H54 (cell line): ENCODE results near the gene ABCA2.
A peak's percentile ranks its signal among the peaks of the same experiment; 100 is the strongest.

ENCODE experiments used
- DNase-seq: peaks from one replicate; pipeline ENCODE4 v3.0.0; 2011; ENCODE audit warnings: low spot score, mixed read lengths; ENCODE audit not compliant: insufficient read length
- FAIRE-seq: peaks from 3 replicates; lab custom pipeline; 2011; peaks lifted over from hg19 to GRCh38; lab: Jason Lieb, UNC
- POLR2A ChIP-seq: IDR thresholded peaks from 2 replicates; pipeline ENCODE4 v1.6.1; 2011; ENCODE audit warnings: low read depth, mild to moderate bottlenecking, low read length

ABCA2 gene

DNA sequence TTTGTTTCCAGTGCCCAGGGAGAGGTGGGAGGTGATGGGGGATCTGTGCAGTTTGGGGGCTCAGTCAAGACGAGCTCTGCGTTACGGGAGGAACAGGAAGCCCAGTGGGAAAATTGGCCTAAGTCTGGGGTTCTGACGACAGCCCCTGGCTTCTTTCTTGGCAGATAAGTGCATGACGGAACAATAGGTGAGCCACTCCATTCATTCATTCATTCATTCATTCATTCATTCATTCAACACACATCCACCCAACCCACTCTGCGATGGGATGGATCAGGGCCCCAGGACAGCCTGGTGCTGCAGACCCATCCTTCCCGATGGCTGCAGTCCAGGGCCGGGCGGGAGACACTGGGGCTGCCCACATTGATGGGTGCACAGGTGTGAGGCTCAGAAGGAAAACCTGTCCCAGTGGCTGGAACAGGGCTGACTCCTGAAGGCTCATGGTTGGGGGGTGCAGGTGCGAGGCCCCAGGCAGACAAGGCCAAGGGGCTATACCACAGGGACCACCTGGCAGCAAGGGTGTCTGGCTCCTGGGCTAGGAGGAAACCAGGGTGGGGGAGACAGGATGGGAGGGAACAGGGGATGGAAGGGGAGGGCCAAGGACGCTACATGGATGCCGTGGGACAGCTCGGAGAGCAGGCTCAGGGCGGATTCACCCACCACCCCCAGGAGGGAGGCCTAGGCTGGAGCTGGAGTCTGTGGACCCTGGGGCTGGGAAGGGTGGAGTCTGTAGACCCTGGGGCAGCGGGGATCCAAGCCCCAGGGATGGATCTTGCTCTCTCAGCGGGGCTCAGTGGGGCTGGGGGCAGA is 47.2 kb downstream of the ABCA2 start:
- FAIRE-seq (no peak), DNase-seq (no peak)
- TF ChIP-seq POLR2A = no peak

DNA sequence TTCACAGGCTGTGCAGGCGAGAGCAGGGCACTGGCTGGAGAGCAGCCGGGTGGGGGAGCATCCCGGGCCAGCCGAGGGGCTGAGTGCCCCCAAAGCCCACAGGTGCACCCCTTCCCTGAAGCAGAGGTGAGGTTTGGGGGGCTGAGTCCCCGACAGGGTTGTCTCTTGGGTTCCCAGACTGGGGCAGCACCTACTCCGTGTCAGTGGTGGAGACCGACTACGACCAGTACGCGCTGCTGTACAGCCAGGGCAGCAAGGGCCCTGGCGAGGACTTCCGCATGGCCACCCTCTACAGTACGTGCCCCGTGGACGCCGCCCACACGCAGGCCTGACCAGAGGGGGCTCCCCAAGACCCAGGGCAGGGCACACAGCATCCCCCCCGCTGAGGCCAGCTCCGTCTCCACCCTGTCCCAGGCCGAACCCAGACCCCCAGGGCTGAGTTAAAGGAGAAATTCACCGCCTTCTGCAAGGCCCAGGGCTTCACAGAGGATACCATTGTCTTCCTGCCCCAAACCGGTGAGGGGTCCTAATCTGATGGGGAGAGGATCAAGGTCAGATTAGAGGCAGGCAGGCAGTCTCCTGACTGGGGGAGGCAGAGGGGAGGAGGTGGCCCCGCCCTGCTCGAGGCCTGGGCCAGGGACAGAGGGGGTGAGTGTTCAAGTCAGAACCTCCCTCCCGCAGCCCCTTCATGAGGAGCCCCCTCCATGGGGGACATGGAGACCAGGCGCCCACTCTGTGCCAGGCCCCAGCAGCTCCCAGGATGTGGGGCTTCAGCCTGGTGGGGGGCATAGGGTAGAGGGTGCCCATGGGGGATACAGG is 48.1 kb downstream of the ABCA2 start:
- FAIRE-seq = no peak
- DNase-seq = no peak
- no peak for TF ChIP-seq POLR2A

DNA sequence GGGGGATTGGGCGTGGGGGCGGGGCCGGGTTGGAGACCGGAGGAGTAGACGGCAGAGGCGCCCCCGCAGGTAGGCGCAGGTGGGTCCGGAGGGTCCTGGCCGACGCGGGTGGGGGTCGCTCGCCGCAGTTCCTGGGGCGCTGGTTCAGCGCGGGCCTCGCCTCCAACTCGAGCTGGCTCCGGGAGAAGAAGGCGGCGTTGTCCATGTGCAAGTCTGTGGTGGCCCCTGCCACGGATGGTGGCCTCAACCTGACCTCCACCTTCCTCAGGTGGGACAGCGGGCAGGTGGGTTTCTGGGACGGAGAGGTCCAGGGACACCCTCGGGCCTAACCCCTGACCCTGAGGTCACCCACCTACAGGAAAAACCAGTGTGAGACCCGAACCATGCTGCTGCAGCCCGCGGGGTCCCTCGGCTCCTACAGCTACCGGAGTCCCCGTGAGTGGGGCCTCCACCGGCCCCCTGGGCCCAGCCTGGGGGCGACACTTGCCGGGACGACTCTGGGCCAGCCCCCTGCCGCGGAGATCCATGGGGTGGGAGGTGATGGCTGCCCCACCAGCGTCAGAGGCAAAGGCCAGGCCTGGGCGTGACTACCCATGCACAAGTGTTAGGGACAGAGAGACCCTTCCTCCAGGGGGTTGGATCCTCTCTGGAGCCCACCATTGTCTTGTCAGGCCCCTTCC is 49.0 kb downstream of the ABCA2 start:
- FAIRE-seq (no peak), DNase-seq (no peak)
- no peak for TF ChIP-seq POLR2A

DNA sequence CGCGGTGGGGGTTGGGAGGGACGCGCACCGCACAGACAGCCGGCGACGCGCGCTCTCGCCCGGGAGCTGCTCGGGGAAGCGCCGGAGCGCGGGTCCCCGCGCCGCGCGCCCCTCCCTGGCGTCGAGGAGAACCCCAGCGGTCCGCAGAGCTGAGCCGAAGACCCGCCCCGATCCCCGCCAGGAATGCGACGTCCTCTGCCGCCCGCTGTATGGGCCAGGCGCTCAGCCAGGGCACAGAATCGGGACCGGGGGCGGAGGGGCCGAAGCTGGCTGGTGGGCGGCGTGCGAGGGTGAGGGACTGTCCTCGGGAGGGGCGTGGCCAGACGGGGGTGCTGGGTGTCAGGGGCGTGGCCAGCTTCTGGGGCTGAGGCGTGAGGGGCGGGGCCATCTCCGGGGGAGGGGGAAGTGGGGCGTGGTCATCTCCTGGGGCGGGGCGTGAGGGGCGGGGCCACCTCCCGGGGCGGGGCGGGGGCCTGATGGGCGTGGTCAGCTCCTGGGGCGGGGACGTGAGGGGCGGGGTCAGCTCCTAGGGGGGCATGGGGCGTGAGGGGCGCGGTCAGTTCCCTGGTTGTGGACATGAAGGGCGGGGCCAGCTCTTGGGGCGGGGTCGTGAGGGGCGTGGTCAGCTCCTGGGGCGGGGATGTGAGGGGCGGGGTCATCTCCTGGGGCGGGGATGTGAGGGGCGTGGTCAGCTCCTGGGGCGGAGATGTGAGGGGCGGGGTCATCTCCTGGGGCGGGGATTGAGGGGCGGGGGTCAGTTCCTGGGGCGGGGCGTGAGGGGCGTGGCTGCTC is 49.8 kb downstream of the ABCA2 start:
- peak; percentile 91 for DNase-seq
- FAIRE-seq = no peak
- TF ChIP-seq POLR2A = no peak

DNA sequence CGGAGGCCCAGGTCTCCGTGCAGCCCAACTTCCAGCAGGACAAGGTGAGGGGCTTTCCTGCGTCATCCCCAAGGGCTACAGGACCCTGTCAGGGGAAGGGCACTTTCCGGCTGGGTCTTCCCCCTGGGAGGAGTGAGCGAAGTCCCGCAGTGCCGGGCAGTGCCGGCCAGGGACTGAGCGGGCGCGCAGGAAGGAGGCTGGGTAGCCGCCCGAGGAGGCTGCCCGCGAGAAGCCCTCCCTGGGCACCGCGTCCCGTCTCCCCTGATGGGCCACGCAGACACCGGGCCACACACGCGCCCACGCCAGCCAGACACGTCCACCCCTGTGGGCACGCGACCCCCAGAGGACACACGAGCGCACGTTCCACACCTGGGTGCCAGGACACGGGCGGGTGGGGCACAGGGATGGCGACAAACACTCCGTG is 50.4 kb downstream of the ABCA2 start:
- TF ChIP-seq POLR2A = no peak
- DNase-seq (no peak), FAIRE-seq (no peak)

DNA sequence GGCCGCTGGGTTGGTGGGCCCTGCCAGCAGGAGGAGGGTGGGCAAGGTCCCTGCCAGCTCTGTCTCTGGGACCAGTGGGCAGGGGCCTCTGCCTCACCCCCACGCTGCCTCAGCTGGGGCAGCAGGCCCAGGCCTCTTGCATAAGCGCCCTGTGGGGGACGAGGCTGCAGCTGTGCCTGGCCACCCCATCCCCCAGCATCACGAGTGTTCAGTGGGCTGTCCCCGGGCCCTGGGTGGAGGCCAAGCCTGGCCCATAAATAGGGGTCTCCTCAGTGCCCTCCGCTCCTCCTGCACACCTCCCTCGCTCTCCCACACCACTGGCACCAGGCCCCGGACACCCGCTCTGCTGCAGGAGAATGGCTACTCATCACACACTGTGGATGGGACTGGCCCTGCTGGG is 50.8 kb downstream of the ABCA2 start, which contains the start of gene PTGDS:
Gene PTGDS, plus strand, starts transcription at position 282 of the 400 bp plus-strand sequence. Its CDS starts 75 bp downstream, at position 357.
- TF ChIP-seq POLR2A = no peak
- no peak for DNase-seq
- no peak for FAIRE-seq

DNA sequence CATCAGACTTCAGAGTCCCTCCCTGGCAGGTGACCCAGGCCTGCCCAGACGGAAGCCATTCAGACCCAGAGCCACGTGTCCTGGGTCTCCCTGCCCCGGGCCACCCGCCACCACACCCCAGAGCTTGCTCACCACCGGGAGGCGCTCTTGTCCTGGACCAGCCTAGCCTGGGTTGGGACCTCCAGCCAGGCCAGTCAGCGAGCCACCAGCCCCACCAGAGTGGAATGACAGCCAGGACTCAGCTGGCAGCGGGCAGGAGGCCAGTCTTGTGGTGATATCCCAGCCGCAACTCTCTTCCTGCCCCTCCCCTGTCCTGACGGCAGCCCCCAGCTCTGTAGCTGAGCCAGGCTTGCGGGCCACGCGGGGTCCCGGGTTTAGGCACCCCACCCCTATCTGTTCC is 52.4 kb downstream of the ABCA2 start:
- DNase-seq (no peak), FAIRE-seq (no peak)
- no peak for TF ChIP-seq POLR2A

DNA sequence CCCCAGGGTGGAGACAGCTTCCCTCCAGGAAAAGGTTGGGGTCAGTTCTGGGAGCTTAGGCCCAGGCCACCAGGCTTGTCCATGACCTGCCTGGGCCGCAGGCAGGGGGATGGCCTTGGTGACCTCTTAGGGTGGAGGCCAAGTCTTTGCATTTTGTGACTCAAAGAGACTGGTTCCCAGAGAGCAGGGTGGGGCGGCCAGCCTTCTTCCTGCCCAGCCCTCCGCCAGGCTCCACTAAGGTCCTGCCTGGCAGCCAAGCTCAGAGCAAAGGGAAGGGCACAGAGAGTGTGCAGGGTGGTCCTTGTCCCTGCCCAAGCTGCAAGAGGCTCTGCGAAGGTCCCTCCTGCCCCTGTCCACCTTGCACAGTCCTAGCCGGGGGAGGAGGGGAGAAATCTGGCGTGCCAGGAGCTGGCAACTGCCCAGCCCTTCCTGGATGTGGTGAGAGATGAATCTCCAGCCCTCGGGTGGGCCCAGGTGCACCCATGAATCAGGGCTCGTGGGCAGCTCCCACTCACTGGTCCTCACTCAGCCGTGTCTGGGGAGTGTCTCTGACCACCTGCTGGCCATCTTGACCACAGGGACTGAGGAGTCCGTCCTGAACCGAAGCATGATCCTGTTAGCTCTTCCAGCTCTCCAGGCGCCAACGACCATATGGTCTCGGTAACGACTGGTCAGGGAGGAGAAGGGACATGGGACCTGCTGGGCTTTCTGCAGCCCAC is 53.1 kb downstream of the ABCA2 start:
- peak; percentile 82 for DNase-seq
- FAIRE-seq = no peak
- no peak for TF ChIP-seq POLR2A

DNA sequence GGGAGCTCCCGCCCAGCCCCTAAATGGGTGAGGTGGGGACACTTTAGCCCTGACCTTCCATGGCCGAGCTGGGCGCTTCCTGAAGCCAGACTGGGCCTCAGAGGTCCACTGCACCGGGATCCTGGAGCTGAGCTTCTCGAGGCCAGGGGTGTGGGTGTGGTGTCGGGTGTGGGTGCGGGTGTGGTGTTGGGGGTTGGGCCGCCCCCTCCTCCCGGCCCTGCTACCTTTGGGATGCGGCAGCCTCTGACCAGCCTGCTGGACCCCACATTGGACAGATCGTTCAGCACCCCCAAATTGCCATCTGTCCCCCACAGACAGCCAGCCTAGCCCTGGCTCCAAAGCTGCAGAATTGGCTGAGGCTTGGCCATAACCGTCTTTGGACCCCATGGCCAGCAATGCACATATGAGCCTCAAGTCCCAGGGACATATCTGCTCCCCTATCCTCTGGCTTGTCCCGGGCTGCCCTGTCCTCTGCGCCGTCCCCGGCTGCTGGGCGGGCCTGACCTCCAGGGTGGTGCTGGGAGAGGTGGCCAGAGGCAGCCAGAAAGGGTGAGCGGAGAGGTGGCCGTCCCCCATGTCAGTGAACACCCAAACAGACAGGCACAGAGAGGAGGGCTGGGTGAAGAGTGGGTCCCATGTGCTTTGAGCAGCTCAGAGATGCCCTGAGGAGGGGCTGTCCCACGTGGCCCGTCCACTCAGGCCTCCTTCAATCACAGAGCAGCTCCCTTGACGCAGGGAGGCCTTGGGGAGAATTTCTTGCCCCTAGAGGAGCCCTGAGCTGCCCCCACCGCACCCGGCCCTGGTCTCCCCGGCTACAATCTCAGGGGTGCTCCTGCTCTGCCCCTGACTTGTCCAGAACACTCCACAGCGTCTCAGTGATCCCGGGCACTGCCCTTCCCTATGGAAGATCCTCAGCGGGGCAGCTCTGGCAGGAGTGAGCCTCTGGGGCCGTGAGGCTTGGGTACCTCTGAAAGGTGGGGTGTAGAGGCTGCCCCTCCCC is 54.1 kb downstream of the ABCA2 start:
- no peak for DNase-seq
- no peak for TF ChIP-seq POLR2A
- FAIRE-seq = no peak

DNA sequence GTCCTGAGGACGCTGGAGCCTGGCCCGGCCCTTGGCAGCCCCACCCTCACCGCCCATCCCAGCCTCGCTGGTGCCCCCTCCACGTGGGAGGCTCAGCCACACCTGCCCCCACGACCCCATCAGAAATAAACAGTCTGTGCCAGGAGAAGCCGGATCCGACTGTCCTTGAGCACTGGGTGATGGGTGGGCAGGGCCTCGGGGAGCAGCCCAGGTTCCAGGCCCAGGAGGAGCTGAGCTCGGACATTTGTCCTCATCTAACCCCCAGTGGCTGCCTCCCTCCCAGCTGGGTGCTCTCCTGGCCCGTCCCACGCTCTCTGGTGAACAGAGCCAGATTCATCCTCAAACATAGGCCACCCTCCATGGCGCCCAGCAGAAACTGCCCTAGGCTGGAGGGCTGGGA is 55.3 kb downstream of the ABCA2 start:
- TF ChIP-seq POLR2A = no peak
- DNase-seq (no peak), FAIRE-seq (no peak)

DNA sequence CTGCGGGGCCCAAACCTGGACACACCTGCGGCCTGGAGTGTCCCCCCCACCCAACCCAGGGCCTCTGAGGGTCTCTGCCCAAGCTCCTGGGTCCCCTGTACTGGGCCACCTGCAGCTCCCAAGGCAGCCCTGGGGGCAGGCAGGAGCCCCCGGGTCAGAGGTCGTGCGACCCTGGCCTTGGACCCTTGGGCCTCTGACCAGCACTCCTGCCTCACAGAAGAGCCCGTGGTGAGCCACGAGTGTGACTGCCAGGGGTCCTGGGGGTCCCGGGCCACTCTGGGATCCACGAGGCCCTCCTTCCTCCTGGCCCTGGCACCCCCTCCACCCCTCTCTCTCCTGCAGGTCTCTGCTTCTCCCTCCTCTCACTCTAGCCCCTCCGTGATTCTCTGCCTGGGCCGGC is 55.7 kb downstream of the ABCA2 start:
- no peak for DNase-seq

More for the DNA sequence above, 55.7 kb downstream of the ABCA2 start:
- FAIRE-seq = no peak
- TF ChIP-seq POLR2A = no peak
